Thyroid gland (tissue), 4 donors: ENCODE results near the gene LMTK2.

ENCODE experiments used
- POLR2A ChIP-seq, 2 donors: fragments of 450-650 bp; IDR thresholded peaks; one replicate each; pipeline ENCODE4 v1.6.1; 2017; ENCODE audit warnings: antibody characterized with exemption in 2 of 2, mild to moderate bottlenecking in 2 of 2, moderate library complexity in 1 of 2
- TF ChIP-seq, protein P1 (sequence below), 6 experiments: fragments of 200-600 bp in 3 of 6; fragments of 450-650 bp in 3 of 6; sonication (generic) in 3 of 6; IDR thresholded peaks; one replicate each; pipeline ENCODE4 v1.5.1; 2016 to 2019; ENCODE audit warnings: antibody characterized with exemption in 6 of 6, mild to moderate bottlenecking in 2 of 6, inconsistent platforms in 1 of 6, moderate library complexity in 1 of 6

DNA sequence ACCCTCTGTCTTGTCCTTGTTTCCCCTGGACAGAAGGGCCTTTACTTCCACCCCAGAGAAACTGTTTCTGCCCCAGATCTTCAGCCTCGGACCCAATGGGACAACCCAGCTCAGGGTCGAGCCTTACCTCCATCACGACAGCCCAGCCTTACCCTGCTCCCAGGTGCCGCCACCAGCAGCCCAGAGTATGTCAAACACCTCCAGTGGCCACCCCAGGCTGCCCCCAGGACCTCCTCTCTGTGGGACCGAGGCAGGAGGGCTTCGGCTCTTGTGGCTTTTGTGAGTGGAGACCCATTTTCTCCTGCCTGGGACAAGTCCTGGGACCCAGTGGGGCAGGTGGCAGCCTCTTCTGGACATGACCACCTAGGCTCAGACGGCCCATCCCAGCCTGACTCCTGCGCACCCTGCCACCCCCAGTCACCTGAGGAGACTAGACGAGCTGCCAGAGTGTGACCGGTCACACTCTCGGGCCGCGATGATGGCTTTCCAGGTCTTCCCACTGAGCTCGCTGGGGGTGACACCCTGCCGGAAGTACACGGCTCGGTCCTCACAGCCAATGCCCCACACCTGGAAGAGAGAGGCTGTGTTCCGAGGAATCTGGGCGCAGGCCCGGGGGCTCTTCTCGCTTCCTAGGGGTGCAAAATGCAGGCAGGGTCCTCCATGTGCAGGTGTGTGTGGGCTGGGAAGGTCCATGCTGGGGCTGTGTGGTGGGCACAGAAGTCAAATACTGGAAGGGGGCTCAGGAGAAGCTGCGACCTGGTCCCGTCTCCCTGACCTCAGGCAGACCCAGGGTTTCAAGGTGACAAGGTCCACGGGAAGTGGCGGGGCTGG lies 129.9 kb downstream of the LMTK2 start:
- TF ChIP-seq, protein P1, sequence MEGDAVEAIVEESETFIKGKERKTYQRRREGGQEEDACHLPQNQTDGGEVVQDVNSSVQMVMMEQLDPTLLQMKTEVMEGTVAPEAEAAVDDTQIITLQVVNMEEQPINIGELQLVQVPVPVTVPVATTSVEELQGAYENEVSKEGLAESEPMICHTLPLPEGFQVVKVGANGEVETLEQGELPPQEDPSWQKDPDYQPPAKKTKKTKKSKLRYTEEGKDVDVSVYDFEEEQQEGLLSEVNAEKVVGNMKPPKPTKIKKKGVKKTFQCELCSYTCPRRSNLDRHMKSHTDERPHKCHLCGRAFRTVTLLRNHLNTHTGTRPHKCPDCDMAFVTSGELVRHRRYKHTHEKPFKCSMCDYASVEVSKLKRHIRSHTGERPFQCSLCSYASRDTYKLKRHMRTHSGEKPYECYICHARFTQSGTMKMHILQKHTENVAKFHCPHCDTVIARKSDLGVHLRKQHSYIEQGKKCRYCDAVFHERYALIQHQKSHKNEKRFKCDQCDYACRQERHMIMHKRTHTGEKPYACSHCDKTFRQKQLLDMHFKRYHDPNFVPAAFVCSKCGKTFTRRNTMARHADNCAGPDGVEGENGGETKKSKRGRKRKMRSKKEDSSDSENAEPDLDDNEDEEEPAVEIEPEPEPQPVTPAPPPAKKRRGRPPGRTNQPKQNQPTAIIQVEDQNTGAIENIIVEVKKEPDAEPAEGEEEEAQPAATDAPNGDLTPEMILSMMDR (IDR thresholded peaks at IDR 0.05): no peak
- TF ChIP-seq POLR2A (IDR thresholded peaks at IDR 0.05): no peak
